Activated T-helper 9 cell treated with anti-CD3 and anti-CD28 coated beads, Interleukin-2, amount 50 U/mL, for 16 hours (primary cell): ENCODE data around the gene CHRDL2.

ENCODE experiments used
- DNase-seq: peaks from one replicate; pipeline ENCODE4 v3.0.0-alpha.2; 2020; ENCODE audit warnings: low read depth

Gene CHRDL2

GRCh38 chr11:74748211-74749126 is 17.2 kb upstream of the CHRDL2 start, which contains the start of gene RNF169:
TSS of gene RNF169 (plus strand) at chr11:74748849. CDS start at chr11:74748881, 32 bp downstream.
- DNase-seq: peak; percentile 84

DNA sequence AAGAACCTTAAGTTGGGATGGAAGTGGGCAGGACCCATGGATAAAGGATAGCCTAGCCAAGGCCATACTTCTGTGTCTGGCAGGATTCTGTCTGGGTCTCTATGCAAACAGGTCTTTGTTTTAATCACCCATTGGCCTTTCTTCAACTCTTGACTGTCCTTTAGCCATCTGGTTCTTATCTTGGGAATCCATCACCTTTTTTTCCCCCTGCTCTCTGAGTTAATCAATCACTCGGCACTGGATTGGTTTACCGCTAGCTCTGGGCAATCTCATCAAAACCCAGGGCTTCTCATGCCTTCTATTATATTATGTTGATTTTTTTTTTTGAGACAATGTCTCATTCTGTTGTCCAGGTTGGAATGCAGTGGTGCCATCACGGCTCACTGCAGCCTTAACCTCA is 15.6 kb upstream of the CHRDL2 start:
- DNase-seq: no peak

GRCh38 chr11:74744277-74744676 is 13.1 kb upstream of the CHRDL2 start:
- no peak for DNase-seq

- no peak for DNase-seq
These were observed 12.4 kb upstream of the CHRDL2 start for GRCh38 chr11:74743640-74744039.

- no peak for DNase-seq
These were observed 10.8 kb upstream of the CHRDL2 start for GRCh38 chr11:74742070-74742469.

DNA sequence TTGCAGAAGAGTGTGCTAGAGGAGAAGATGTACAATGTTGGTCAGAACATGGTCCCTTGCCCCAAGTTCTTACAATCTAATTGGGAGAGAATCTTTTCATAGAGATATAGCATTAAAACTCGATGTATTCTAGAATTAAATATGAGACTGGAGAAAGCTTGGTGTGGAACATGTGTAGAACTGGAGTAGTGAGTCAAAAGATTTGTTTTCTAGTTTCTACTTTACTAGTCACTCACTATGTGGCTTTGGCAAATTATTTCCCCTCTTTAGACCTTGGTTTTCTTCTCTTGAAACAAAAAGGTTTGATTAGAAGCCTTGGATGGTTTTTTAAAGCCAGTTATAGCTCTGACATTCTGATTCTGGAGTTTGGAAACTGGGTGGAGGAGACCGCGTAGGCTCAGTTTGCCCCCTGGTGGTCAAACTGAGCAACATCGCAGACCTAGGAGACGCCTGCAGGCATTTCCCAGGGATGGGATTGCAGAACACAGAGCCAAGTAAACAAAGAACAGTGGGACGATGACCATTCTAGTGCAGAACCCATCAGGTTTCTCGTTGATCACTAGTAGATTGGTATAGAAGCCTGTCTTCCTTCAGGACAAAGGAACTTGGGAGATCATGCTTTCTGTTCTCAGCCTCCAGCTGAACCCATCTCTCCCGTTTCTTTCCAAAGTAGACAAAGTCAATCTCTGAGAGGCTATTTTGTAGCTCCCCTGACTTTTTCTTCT is 8.5 kb upstream of the CHRDL2 start:
- DNase-seq: peak; percentile 10

DNA sequence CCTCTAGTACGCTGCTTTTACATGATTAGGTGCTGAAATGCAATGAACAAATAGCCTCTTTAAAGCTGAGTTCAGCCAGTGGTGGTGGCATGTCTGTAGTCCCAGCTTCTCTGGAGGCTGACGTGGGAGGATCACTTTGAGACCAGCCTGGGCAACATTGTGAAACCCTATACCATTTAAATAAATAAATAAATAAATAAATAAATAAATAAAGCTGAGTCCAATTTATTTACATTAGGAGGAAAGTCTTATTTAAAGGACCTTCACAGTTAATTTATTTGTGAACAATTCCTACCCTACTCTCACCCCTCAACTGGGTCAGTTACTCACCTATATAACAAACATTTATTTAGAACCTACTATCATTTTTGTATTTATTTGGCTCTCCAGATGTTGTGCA is 4.8 kb upstream of the CHRDL2 start:
- DNase-seq: no peak

- no peak for DNase-seq
These were observed 4.2 kb upstream of the CHRDL2 start for GRCh38 chr11:74735365-74735928.

GRCh38 chr11:74734559-74734925 is 3.3 kb upstream of the CHRDL2 start:
- no peak for DNase-seq

- no peak for DNase-seq
These were observed 510 bp downstream of the CHRDL2 start for GRCh38 chr11:74730571-74731260.

GRCh38 chr11:74729397-74729796 is 1.8 kb downstream of the CHRDL2 start:
- no peak for DNase-seq

DNA sequence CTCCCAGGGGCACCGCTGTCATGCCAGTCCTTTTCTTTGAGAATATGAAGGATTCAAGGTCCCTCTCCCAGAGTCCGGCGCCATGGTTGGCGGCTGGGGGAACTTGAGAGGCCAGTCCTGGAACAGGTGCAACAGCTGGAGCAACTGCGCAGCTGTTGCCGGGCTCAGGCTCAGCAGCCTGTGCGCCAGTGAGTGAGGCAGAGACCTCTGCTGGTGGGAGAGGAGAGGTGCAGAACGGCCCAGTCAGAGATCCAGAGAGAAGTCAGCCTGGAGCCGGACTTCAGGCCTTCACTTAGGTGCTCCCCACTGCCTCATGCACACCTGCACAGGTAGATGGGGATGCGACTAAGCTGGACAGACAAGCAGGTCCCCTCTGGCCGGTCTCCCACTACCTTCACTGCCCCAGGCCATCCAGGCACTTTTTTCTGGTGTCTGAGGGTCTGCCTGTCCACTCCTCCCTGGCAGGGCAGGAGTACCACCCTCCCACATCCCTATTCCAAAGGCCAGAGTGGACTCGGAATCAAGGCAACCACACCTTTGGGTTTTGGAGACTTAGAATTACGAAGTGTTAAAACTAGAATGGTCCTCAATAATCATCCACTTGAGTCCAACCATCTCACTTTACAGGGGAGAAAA is 4.6 kb downstream of the CHRDL2 start:
- peak; percentile 23 for DNase-seq

DNA sequence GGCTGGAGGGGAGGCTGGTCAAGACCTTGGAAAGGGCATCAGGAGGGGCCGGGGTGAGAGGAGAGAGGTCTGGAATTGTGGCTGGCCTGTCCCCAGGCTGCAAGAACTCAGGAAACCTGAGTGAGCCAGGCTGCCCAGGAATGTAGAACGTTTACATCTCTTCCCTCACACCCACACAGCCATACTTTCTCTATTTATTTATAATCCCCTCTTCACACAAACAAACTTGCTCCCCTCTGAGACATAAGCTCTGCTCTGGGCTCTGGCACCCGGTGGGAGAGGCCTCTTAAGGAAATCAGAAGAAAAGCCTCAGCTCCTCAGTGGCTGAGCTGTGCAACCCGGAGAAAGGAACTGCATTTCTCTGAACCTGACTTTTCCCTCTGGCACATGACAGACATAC is 5.5 kb downstream of the CHRDL2 start:
- no peak for DNase-seq

DNA sequence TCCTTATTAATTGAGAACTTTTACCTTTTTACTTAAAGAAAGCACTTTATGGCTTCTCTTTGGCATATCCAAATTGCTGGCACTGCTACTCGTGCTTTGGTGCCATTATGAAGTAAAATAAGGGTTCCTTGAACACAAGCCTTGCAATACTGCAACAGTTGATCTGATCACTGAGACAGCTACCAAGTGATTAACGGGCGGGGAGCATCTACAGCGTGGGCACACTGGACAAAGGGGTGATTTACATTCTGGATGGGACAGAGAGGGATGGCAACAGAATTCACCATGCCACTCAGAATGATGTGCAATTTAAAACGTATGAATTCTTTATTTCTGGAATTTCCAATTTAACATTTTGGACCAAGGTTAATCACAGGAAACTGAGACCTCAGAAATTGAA is 7.7 kb downstream of the CHRDL2 start:
- DNase-seq: no peak

GRCh38 chr11:74721479-74721835 is 9.8 kb downstream of the CHRDL2 start:
- DNase-seq: no peak

- DNase-seq: no peak
These were observed 10.4 kb downstream of the CHRDL2 start for GRCh38 chr11:74720596-74721478.

- no peak for DNase-seq
These were observed 12.2 kb downstream of the CHRDL2 start for GRCh38 chr11:74719011-74719410.

- DNase-seq: no peak
These were observed 13.8 kb downstream of the CHRDL2 start for GRCh38 chr11:74717221-74717969.

DNA sequence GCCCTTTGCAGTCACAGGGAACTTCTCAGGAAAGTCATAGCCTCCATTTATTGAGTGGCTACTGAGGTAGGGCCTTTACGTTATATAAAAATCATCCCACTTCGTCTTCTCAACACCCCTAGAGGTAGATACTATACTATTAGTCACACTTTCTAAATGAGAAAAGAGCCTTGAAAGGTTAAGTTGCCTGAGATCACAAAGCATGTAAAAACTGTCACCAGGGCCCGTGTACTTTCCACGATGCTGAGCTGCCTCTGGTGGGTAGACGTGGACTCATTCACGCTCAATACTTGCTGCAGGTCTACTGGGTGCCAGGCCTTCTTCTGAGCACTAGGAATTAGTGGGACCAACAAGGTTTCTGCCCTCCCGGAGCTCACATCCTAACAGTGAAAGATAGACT is 16.3 kb downstream of the CHRDL2 start:
- no peak for DNase-seq

DNA sequence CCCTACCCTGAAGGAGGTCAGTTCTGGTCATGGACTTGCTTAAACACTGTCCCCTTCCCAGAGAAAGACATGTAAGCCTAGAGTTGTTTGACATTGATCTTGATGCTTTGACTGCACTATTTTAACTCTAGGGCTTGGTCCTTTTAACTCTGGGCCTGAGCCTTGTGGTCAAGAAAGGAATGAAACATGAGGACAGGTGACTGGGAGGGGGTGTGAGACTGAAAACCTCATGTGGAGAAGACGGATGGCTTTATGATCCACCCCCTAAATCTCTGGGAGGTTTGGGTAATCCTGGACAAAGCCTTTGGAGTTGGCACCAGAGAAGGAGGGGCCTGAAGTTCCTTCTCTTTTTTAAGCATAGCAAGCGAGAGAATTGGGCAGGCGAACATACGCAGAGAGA is 17.5 kb downstream of the CHRDL2 start:
- DNase-seq: no peak
